Cardiac muscle cell (in vitro differentiated cells and primary cell): ENCODE results near the gene CDK8. TPM values are rescaled to one million over a fixed set of nuclear protein-coding genes. Genes with fewer than 3 reads are reported as not detected.
"Not testable (repeated sequence)": the region's sequence is repeated elsewhere in the genome, so short reads cannot be mapped to it uniquely, and the experiment has no call there.

Experiments
- DNase-seq, 2 donors: peaks; one replicate each; pipeline versions ENCODE4 v3.0.0 to v3.0.0-alpha.2; 2010 to 2017; ENCODE audit warnings: low read depth in 1 of 2, low spot score in 1 of 2
- H3K27ac ChIP-seq: fragments of 200-600 bp; sonication (generic); 2 replicates; pipeline ENCODE4 v1.5.1; 2016
- H3K27me3 ChIP-seq: fragments of 200-600 bp; sonication (generic); 2 replicates; pipeline ENCODE4 v1.6.0; 2016; ENCODE audit warnings: control low read depth
- H3K36me3 ChIP-seq: fragments of 200-600 bp; sonication (generic); 2 replicates; pipeline ENCODE4 v1.5.1; 2016; ENCODE audit warnings: control low read depth
- H3K4me1 ChIP-seq: fragments of 200-600 bp; sonication (generic); 2 replicates; pipeline ENCODE4 v1.8.1; 2017; ENCODE audit warnings: low read depth, mild to moderate bottlenecking, mixed run types
- H3K4me3 ChIP-seq: fragments of 200-600 bp; sonication (generic); 2 replicates; pipeline ENCODE4 v1.5.1; 2016; ENCODE audit warnings: mild to moderate bottlenecking
- H3K9me3 ChIP-seq: fragments of 200-600 bp; sonication (generic); 2 replicates; pipeline ENCODE4 v1.5.1; 2017; ENCODE audit warnings: low read depth, mild to moderate bottlenecking, control low read depth
- polyA plus RNA-seq: library from polyadenylated mRNA; unstranded; fragments of >200 nt; fragmentation: Nextera tagmentation; extraction: Ambion mirVana; gene quantifications from 2 replicates; pipeline ENCODE4 v1.2.1, GENCODE V29; 2016
- total RNA-seq: library from RNA; depleted of rRNA; stranded (reverse); fragments of >200 nt; gene quantifications from 2 replicates; pipeline ENCODE4 v1.2.3, GENCODE V29; 2016
- TF ChIP-seq, protein P1 (sequence below): IDR thresholded peaks from 2 replicates; pipeline ENCODE4 v1.5.1; 2012; ENCODE audit warnings: low read depth, mild to moderate bottlenecking, low read length

CDK8 gene
- total and polyA plus RNA-seq, 2 experiments from 2014 or later, result 19.8 to 26.7 TPM

DNA sequence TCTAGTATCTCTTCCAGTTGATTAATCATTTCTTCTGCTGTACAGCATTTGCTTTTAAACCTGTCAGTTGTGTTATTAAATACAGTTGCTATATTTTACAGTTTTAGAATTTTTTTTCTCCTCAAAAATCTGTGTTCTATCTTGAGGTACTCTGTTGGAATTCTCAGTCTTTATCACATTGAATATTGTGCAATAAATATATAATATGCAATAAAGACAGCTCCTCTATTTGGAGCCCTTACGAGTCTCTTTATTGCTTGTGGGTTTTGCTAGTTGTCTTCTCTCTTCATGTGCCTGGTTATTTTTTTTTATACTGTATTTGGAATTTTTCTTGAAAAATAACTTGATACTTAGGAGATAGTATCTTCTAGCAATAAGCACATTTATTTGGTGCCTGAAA, 51.7 kb downstream of the CDK8 start:
- Histone ChIP-seq H3K9me3 (no peaks in the 10 kb centered on the region), H3K27me3 (no peaks in the 10 kb centered on the region), H3K27ac (no peak overlapping the region), H3K36me3 (no peaks in the 10 kb centered on the region), H3K4me1 (no peaks in the 10 kb centered on the region), H3K4me3 (no peak overlapping the region)
- TF ChIP-seq, protein P1, sequence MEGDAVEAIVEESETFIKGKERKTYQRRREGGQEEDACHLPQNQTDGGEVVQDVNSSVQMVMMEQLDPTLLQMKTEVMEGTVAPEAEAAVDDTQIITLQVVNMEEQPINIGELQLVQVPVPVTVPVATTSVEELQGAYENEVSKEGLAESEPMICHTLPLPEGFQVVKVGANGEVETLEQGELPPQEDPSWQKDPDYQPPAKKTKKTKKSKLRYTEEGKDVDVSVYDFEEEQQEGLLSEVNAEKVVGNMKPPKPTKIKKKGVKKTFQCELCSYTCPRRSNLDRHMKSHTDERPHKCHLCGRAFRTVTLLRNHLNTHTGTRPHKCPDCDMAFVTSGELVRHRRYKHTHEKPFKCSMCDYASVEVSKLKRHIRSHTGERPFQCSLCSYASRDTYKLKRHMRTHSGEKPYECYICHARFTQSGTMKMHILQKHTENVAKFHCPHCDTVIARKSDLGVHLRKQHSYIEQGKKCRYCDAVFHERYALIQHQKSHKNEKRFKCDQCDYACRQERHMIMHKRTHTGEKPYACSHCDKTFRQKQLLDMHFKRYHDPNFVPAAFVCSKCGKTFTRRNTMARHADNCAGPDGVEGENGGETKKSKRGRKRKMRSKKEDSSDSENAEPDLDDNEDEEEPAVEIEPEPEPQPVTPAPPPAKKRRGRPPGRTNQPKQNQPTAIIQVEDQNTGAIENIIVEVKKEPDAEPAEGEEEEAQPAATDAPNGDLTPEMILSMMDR, result no peak
- DNase-seq, result no peak

DNA sequence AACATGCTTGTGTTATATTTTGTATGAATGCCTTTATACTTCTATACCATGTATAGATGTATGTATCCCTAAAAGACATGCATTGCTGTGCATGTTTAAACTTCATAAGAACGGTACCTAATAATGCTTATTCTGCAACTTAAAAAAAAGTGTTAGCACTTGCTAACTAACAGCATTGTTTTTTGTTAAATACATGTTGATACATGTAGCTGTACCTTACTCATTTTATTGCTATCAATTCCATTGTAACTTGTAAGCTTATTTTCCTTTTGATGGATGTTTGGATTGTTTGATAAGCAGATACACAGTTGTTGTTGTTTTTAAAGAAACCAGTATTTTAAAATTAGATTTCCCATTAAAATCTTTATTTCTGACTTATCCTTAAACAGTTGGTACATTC, 53.8 kb downstream of the CDK8 start:
- no peak for DNase-seq
- Histone ChIP-seq H3K4me1 (no peaks in the 10 kb centered on the region), H3K9me3 (no peaks in the 10 kb centered on the region), H3K36me3 (no peaks in the 10 kb centered on the region), H3K4me3 (no peak overlapping the region), H3K27me3 (no peaks in the 10 kb centered on the region), H3K27ac (no peak overlapping the region)
- TF ChIP-seq, protein P1, result no peak

- TF ChIP-seq, protein P1, result no peak
Measured at GRCh38 chr13:26308250-26308649, 54.3 kb downstream of the CDK8 start.

GRCh38 chr13:26308836-26309235, 54.9 kb downstream of the CDK8 start:
- Histone ChIP-seq H3K9me3 (no peaks in the 10 kb centered on the region), H3K4me3 (no peak overlapping the region), H3K27me3 (no peaks in the 10 kb centered on the region), H3K4me1 (no peaks in the 10 kb centered on the region), H3K27ac (no peak overlapping the region), H3K36me3 (no peaks in the 10 kb centered on the region)
- TF ChIP-seq, protein P1, result no peak
- DNase-seq, result no peak

More at GRCh38 chr13:26308250-26308649, 54.3 kb downstream of the CDK8 start:
- no peak for DNase-seq
- Histone ChIP-seq H3K27ac (no peak overlapping the region), H3K4me1 (no peaks in the 10 kb centered on the region), H3K4me3 (no peak overlapping the region), H3K27me3 (no peaks in the 10 kb centered on the region), H3K36me3 (no peaks in the 10 kb centered on the region), H3K9me3 (no peaks in the 10 kb centered on the region)

DNA sequence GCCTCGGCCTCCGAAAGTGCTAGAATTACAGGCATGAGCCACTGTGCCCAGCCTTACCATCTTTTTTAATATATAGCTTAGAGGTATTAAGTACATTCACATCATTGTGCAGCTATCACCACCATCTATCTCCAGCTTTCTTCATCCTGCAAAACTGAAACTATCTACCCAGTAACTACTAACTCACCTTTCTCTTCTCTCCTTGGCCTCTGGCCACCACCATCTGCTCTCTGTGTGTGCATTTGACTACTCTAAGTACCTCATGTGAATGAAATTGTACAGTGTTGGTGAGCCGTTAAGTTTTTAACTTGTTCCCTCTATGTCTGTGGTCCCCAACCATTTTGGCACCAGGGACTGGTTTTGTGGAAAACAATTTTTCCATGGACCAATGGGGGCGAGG, 56.1 kb downstream of the CDK8 start:
- DNase-seq, result no peak
- Histone ChIP-seq H3K9me3 (no peaks in the 10 kb centered on the region), H3K27me3 (no peaks in the 10 kb centered on the region), H3K27ac (no peak overlapping the region), H3K4me3 (no peak overlapping the region), H3K36me3 (no peaks in the 10 kb centered on the region), H3K4me1 (no peaks in the 10 kb centered on the region)
- TF ChIP-seq, protein P1, result no peak

DNA sequence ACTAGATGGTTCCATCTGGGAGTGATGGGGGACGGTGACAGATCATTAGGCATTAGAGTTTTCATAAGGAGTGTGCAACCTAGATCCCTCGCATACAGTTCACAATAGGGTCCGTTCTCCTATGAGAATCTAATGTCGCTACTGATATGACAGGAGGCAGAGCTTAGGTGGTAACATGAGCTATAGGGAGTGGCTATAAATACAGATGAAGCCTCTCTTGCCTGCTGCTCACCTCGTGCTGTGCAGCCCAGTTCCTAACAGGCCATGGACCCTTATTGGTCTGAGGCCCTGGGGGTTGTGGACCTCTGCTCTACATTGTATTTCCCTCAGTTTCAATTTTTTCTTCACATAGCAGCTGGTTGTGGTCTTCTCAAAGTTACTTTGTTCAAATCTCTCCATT, 56.5 kb downstream of the CDK8 start:
- no peaks in the 10 kb centered on the region for H3K36me3 ChIP-seq
- TF ChIP-seq, protein P1, result no peak
- H3K4me1 ChIP-seq, result no peaks in the 10 kb centered on the region
- no peaks in the 10 kb centered on the region for H3K27me3 ChIP-seq
- H3K4me3 ChIP-seq, result no peak overlapping the region
- H3K9me3 ChIP-seq, result no peaks in the 10 kb centered on the region
- H3K27ac ChIP-seq, result no peak overlapping the region
- no peak for DNase-seq

DNA sequence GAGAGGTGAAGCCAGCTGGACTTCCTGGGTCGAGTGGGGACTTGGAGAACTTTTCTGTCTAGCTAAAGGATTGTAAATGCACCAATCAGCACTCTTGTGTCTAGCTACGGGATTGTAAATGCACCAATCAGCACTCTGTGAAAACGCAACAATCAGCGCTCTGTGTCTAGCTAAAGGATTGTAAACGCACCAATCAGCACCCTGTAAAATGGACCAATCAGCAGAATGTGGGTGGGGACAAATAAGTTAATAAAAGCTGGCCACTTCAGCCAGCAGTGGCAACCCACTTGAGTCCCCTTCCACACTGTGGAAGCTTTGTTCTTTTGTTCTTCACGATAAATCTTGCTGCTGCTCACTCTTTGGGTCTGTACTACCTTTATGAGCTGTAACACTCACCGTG, 58.1 kb downstream of the CDK8 start:
- not testable (repeated sequence) for DNase-seq, H3K36me3 ChIP-seq, H3K9me3 ChIP-seq, H3K4me1 ChIP-seq, H3K4me3 ChIP-seq, H3K27me3 ChIP-seq, H3K27ac ChIP-seq

DNA sequence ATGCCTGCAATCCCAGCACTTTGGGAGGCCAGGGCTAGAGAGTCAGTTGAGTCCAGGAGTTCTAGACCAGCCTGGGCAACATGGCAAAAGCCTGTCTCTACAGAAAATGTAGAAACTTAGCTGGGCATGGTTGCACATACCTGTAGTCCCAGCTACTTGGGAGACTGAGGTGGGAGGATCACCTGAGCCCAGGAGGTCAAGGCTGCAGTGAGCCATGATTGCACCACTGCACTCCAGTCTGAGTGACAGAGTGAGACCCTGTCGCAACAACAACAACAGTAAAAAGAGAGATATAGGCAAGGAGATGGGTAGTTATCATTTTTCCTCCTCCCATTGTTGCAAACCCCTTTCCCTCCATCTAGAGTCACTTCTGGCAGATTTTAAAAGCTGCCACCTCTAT, 62.2 kb downstream of the CDK8 start:
- not testable (repeated sequence) for H3K27ac ChIP-seq, H3K4me1 ChIP-seq, DNase-seq, H3K36me3 ChIP-seq, H3K4me3 ChIP-seq, H3K9me3 ChIP-seq, H3K27me3 ChIP-seq
